ENCODE data around the gene POLR3C. TPM values are rescaled to one million over a fixed set of nuclear protein-coding genes. Genes with fewer than 3 reads are reported as not detected.

The POLR3C gene
- total RNA-seq, 1 donor from 2014 or later: 31.6 TPM

DNA sequence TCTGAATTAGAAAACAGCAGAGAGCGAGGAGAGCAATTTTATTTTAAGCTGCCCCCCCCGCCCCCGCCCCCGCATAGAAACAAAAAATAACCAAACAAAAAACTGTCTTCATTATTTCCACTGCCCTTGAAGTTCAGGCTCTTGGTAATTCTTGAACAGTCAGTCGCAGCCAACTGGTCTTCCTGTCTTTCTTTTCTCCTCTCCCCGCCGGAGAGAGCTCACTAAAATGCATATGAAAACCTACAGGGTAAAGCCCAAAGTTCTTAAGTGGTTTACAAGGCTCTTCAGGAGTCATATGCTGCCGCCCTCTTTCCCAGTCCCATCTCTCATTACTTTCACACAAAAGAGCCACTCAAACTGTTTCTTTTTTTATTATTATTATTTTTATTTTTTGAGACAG is 62.8 kb downstream of the POLR3C start:
- Mint-ChIP-seq H3K36me3 (ENCODE audit: low read depth) (no peaks in the 10 kb centered on the region), H3K4me3 (ENCODE audit: low read depth) (peak overlapping the region; percentile 53)
- intact Hi-C loops (cut with micrococcal nuclease): no loop called here

DNA sequence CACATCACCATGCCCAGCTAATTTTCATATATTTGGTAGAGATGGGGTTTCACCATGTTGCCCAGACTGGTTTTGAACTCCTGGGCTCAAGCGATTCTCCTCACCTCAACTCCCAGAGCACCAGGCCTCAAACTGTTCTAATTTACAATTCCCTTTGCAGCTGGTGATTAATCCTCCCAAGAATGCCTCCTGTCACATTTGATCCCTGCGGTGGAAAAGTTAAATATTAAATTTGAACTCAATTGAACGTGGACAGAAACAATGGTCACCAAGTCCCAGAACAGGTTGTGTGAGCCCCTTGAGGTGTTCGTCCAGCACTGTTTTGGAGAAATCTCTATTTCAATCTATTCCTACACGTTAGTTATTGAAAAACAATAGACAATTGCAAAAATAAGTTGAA is 63.6 kb downstream of the POLR3C start:
- no peak for DNase-seq (ENCODE audit: low spot score)
- no peak overlapping the region for H3K4me3 Mint-ChIP-seq (ENCODE audit: low read depth)
- intact Hi-C loops (cut with micrococcal nuclease): no loop called here
- peaks cover 15% of the 10 kb centered on the region for H3K4me1 Mint-ChIP-seq (ENCODE audit: low read depth)
- no peak overlapping the region for H3K27ac Mint-ChIP-seq
- no peaks in the 10 kb centered on the region for H3K36me3 Mint-ChIP-seq (ENCODE audit: low read depth)
- peaks cover 25% of the 10 kb centered on the region for H3K27me3 Mint-ChIP-seq (ENCODE audit: low read depth)
- no peaks in the 10 kb centered on the region for H3K9me3 Mint-ChIP-seq

More for the DNA sequence above, 62.8 kb downstream of the POLR3C start:
- peaks cover 26% of the 10 kb centered on the region for H3K27me3 Mint-ChIP-seq (ENCODE audit: low read depth)
- H3K27ac Mint-ChIP-seq: no peak overlapping the region
- H3K9me3 Mint-ChIP-seq: no peaks in the 10 kb centered on the region
- H3K4me1 Mint-ChIP-seq (ENCODE audit: low read depth): peaks cover 15% of the 10 kb centered on the region
- no peak for DNase-seq (ENCODE audit: low spot score)

- DNase-seq (ENCODE audit: low spot score): no peak
- Mint-ChIP-seq H3K27ac (no peak overlapping the region), H3K9me3 (no peaks in the 10 kb centered on the region), H3K4me1 (ENCODE audit: low read depth) (peaks cover 14% of the 10 kb centered on the region), H3K4me3 (ENCODE audit: low read depth) (no peak overlapping the region), H3K27me3 (ENCODE audit: low read depth) (peaks cover 10% of the 10 kb centered on the region), H3K36me3 (ENCODE audit: low read depth) (no peaks in the 10 kb centered on the region)
- intact Hi-C loops (cut with micrococcal nuclease): no loop called here
Measured at GRCh38 chr1:145889722-145890121, 65.7 kb downstream of the POLR3C start.

DNA sequence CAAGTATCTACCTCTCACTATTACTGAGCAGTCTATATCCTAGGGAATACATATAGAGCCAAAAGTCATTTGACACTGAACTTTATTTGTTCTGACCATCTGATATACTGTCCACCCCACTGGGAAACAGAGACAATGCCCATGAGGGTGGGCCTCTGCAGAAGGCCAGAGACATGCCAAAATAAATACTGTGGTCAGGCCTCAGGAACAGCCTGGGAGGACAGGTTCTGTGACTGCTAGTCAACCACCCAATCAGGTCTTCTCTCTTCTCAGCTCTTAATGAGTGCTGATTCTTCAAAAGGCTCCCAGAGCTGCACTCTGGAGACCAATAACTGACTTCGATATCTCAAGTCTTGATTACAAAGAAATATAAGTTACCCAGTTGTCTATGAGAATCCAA is 67.1 kb downstream of the POLR3C start:
- Mint-ChIP-seq H3K27me3 (ENCODE audit: low read depth) (peaks cover 2% of the 10 kb centered on the region), H3K27ac (no peak overlapping the region), H3K36me3 (ENCODE audit: low read depth) (no peaks in the 10 kb centered on the region), H3K4me3 (ENCODE audit: low read depth) (no peak overlapping the region), H3K9me3 (no peaks in the 10 kb centered on the region), H3K4me1 (ENCODE audit: low read depth) (peaks cover 5% of the 10 kb centered on the region)
- intact Hi-C loops (cut with micrococcal nuclease): loop anchor here (1.0 kb wide), 1 partner anchor 19 kb away; the partner anchor contains the start of gene ITGA10
- no peak for DNase-seq (ENCODE audit: low spot score)

- no peak overlapping the region for H3K4me3 Mint-ChIP-seq (ENCODE audit: low read depth)
- H3K27ac Mint-ChIP-seq: no peak overlapping the region
- peaks cover 2% of the 10 kb centered on the region for H3K27me3 Mint-ChIP-seq (ENCODE audit: low read depth)
- peak; percentile 22 for DNase-seq (ENCODE audit: low spot score)
- H3K9me3 Mint-ChIP-seq: no peaks in the 10 kb centered on the region
- intact Hi-C loops (cut with micrococcal nuclease): loop anchor here (1.0 to 2.0 kb wide), 3 partner anchors 18 to 121 kb away; partner anchors contain the start of gene ITGA10
- peaks cover under 1% of the 10 kb centered on the region for H3K4me1 Mint-ChIP-seq (ENCODE audit: low read depth)
- no peaks in the 10 kb centered on the region for H3K36me3 Mint-ChIP-seq (ENCODE audit: low read depth)
Measured at GRCh38 chr1:145891587-145892485, 67.8 kb downstream of the POLR3C start.

DNA sequence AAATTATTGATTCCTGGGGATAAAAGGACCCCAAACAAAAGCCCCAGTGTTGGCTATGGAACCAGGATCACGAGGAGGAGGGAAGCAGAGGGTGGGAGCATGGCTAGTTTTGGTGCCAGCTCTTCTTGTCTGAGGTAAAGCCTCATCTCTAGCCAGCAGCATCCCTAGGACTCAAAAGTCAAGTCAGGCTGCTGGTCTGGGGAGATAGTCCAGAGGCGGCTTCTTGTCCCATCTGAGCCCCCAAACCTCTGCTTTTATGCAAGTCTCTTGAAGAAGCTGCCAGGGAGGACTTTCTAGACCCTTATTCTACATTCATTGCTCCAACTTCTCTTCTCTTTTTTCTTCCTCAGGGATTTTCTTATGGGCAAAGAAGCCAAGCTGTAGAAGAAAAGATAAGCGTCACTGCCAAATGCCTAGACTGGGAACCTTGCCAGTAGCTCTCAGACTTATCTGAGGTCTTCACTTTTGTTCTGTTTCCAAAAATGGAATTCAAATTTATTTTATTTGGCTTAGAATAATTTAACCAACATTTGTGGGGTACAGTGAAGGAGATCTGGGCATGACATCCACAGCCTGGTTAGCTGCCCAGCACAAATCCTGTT is 68.6 kb downstream of the POLR3C start:
- no peaks in the 10 kb centered on the region for H3K9me3 Mint-ChIP-seq
- no peak overlapping the region for H3K4me3 Mint-ChIP-seq (ENCODE audit: low read depth)
- peaks cover 2% of the 10 kb centered on the region for H3K27me3 Mint-ChIP-seq (ENCODE audit: low read depth)
- H3K4me1 Mint-ChIP-seq (ENCODE audit: low read depth): no peaks in the 10 kb centered on the region
- H3K27ac Mint-ChIP-seq: no peak overlapping the region
- intact Hi-C loops (cut with micrococcal nuclease): loop anchor here (1.0 to 2.0 kb wide), 2 partner anchors 115 to 120 kb away; no protein-coding TSS in a partner anchor
- DNase-seq (ENCODE audit: low spot score): no peak
- H3K36me3 Mint-ChIP-seq (ENCODE audit: low read depth): no peaks in the 10 kb centered on the region

- Mint-ChIP-seq H3K9me3 (no peaks in the 10 kb centered on the region), H3K4me3 (ENCODE audit: low read depth) (no peak overlapping the region), H3K27ac (no peak overlapping the region), H3K4me1 (ENCODE audit: low read depth) (no peaks in the 10 kb centered on the region), H3K27me3 (ENCODE audit: low read depth) (peaks cover 2% of the 10 kb centered on the region), H3K36me3 (ENCODE audit: low read depth) (no peaks in the 10 kb centered on the region)
- intact Hi-C loops (cut with micrococcal nuclease): loop anchor here (2.0 kb wide), 1 partner anchor 119 kb away; no protein-coding TSS in a partner anchor
- no peak for DNase-seq (ENCODE audit: low spot score)
Measured at GRCh38 chr1:145893306-145894055, 69.5 kb downstream of the POLR3C start.

Other genes with a start within 250 kb of the POLR3C start
- gene GPR89A, start 216.2 kb upstream of the POLR3C start, total RNA-seq: 28.9 and 30.0 TPM in 2 replicates
- 0.21 TPM in 1 of 2 replicates, not detected in the other for gene PDZK1, start 116.8 kb upstream of the POLR3C start, total RNA-seq
- gene CD160, start 104.7 kb upstream of the POLR3C start, total RNA-seq: not detected in 2 replicates
- 15.5 TPM in 2 replicates for gene RNF115, start 105 bp upstream of the POLR3C start, total RNA-seq
- gene NUDT17, start 21.4 kb downstream of the POLR3C start, total RNA-seq: 2.6 and 3.4 TPM in 2 replicates
- gene PIAS3, start 34.9 kb downstream of the POLR3C start, total RNA-seq: 21.1 and 21.3 TPM in 2 replicates
- 0.23 and 0.37 TPM in 2 replicates for gene ANKRD35, start 61.7 kb downstream of the POLR3C start, total RNA-seq
- gene ITGA10, start 85.8 kb downstream of the POLR3C start, total RNA-seq: 0.89 and 1.1 TPM in 2 replicates
- gene PEX11B, start 94.5 kb downstream of the POLR3C start, total RNA-seq: 22.1 and 23.4 TPM in 2 replicates
- gene RBM8A, start 103.3 kb downstream of the POLR3C start, total RNA-seq: 270 and 287 TPM in 2 replicates
- gene LIX1L, start 133.8 kb downstream of the POLR3C start, total RNA-seq: 38.1 and 39.4 TPM in 2 replicates
- 4.1 TPM in 2 replicates for gene ANKRD34A, start 140.4 kb downstream of the POLR3C start, total RNA-seq
- gene POLR3GL, start 140.5 kb downstream of the POLR3C start, total RNA-seq: 13.2 and 14.7 TPM in 2 replicates
- 37.8 and 39.1 TPM in 2 replicates for gene TXNIP, start 172.4 kb downstream of the POLR3C start, total RNA-seq
- gene HJV, start 197.5 kb downstream of the POLR3C start, total RNA-seq: not detected in 2 replicates

Data from activated T-helper 2 cell treated with anti-CD3 and anti-CD28 coated beads, Interferon-gamma antibody, Interleukin-2, Interleukin-4, amounts not matched to agents 10 μg/mL and 5 μg/mL and 100 μg/mL, durations not matched to agents 14 hours and 24 hours and 36 hours (primary cell).